GM18507 (cell line): ENCODE results near the gene MAML3.

Experiments used
- DNase-seq: peaks from one replicate; pipeline ENCODE4 v3.0.0; 2011; ENCODE audit warnings: low read depth; ENCODE audit not compliant: insufficient read length; ENCODE audit errors: extremely low spot score
- FAIRE-seq: peaks from 2 replicates; lab custom pipeline; 2011; peaks lifted over from hg19 to GRCh38; lab: Jason Lieb, UNC

MAML3 gene

DNA sequence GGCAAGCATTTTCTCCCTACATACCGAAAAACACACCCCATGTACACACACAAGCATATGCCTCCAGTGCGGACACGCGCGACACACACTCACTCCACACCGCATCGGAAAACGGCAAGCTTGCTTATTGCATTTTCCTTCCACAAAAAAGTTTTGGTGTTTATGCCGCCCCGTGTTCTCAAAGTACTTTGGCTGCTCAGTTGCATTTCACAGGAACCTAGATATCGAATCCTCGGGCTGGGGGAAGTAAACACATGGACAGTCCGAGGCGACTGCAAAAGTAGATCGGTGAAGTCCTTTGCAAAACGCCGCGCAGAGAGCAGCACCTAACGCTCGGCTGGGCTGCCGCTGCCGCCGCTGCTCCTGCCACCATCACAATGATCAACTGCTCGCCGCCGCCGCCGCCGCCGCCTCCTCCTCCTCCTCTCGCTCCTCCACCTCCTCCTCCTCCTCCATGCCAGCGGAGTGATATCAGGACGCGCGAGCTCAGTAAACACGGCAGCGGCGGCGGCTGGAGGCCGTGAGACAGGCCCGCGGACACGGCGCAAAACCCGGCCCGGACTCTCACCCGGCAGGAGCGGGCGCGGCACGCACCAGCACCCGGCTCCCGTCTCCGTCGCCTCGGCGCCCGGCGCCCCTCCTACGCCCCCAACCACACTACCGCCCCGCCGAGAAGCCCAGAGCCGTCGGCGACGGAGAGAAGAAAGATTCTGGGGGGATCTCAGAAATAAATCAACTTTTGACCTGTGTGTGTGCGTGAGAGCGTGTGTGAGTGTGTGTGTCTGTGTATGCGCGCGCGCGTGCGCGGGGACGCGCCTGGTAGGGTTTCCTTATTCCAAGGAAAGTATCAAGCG lies at the start of gene MAML3:
MAML3 (minus strand) TSS at position 467 of the 854 bp plus-strand sequence. CDS start 857 bp downstream, outside the sequence.
- no peak for DNase-seq
- FAIRE-seq = no peak

DNA sequence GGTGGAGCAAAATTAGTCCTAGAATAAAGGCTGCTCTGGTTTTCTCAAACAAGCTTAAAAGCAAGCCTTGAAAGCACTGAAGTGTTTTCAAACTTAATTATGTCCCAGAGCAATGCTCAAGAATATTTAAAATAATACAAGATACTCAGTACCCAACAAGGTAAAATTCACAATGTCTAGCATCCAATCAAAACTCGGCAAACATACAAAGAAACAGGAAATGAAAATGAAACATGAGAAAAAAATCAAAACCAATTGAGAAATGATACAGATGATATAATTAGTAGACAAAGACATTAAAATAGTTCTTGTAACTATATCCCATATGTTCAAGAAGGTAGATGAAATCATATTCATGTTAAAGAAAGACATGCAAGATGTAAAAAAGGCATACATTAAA lies 45.0 kb upstream of the MAML3 start:
- FAIRE-seq (no peak), DNase-seq (no peak)

DNA sequence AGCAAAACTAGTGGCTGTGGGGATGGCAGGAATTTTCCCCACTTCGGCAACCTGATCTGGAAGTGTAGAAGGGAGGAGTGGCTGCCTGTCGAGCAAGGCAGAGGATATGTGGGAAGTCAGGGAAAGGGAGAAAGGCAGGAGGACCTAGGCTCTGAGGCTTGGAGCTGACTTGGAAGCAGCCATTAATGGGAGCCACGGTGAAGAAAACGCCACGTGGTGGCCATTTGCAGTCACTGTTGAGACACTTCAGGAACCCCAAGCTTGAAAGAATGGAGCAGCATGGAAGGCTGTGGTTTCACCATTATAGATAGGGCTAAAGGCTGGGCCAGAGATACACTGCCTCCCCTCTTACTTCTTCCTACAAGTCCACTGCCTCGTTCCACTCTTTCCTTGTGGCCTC lies 41.8 kb upstream of the MAML3 start:
- DNase-seq (no peak), FAIRE-seq (no peak)

DNA sequence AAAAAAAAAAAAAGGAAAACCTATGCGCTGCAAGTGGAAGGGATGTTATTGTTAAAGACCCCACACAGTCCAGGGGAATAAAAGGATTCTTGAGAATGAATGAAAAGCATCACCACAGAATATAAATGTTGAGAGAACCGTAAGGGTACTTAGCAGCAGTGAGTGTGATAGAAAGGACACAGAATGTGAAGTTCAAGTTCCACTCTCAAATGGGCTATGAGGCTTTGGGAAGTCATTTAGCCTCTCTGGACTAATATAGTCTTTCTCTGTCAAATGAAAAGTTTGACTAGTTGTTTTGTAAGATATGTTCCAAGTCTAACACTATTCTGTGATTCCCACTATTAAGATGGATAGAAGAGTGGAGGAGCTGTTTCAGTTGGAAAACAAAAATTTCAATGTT lies 35.8 kb upstream of the MAML3 start:
- DNase-seq = no peak
- no peak for FAIRE-seq

DNA sequence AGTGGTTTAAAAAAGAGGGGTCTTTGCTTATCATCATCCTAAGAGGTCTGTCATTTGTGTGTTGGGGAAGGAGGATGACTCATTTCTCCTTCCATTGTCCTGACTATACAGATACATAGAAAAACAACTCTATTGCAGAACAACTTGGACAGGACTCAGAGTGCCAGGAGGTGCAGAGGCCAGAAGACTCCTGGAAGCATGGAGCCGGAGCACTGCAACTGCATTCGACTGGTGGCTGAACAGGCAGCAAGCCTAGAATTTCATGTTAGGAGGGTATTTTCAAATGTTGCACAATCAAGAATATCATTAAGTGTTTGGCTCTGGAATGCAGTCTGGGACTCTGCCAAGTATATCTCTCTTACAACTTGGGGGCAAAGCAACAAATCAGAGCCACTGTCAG lies 35.0 kb upstream of the MAML3 start:
- no peak for DNase-seq

DNA sequence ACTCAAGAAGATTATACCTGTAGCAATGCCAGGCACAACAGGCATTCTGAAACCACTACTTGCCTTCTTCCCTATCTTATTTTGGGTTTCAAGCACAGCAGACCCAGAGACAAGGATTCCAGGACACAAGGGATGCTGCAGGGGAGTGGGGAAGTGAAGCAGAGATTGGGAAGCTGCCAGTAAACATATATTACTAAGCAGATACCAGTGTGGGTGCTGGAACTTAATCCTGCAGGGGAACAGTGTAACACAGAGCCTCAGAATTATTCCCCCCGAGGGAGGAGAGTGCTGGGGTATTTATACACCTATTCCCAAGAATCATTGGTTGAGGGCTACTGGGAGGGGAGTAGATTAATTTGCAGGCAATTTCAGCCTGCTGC lies 33.3 kb upstream of the MAML3 start:
- no peak for FAIRE-seq
- no peak for DNase-seq

More for the DNA sequence above, 35.0 kb upstream of the MAML3 start:
- FAIRE-seq = no peak

DNA sequence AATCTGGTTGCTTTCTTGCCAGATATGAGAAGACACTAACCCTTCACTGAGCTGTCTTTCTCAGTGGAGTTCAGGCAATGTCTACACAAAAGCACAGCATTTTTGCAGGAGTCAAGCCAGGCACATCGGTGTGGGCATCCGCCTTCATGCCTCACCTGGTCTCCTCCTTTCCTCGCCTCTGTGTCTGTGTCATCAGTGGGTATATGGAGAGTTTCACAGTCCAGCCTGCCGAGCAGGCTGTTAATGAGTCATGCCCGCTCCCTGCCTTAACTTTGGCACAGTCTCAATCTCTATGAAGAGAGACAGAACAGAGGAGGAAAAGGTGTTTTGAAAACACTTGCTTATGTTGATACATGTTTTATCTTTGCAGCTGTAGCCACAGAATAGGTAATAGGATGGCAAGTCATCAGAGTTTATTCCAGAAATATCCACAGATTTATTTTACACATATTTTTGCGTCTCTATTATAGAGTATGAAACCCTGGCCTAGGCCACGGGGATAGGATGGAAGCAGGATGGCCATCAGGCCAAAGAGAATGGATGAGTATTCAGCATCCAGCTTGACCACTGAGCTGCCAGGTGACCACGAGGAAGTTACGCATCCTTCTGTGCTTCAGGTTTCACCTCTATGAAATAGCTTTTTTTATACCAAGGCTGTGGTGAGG lies 32.8 kb upstream of the MAML3 start:
- FAIRE-seq (no peak), DNase-seq (no peak)

DNA sequence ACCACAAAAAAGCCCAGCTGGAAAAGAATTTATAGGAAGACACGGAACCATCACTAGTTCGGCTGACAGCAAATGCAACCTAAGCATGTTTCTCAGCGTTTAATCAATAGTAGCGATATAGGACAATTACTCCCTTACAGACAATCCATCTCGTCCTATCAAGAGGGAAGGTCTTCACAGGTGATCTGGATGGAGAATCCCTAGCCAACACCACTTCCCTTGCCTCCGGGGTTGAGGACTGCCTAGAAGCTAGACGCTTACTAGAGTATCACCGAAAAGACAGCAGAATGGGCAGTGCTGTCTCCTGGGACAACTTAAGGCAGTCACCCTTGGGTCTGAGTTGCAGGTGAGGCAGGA lies 32.1 kb upstream of the MAML3 start:
- DNase-seq = no peak
- no peak for FAIRE-seq

DNA sequence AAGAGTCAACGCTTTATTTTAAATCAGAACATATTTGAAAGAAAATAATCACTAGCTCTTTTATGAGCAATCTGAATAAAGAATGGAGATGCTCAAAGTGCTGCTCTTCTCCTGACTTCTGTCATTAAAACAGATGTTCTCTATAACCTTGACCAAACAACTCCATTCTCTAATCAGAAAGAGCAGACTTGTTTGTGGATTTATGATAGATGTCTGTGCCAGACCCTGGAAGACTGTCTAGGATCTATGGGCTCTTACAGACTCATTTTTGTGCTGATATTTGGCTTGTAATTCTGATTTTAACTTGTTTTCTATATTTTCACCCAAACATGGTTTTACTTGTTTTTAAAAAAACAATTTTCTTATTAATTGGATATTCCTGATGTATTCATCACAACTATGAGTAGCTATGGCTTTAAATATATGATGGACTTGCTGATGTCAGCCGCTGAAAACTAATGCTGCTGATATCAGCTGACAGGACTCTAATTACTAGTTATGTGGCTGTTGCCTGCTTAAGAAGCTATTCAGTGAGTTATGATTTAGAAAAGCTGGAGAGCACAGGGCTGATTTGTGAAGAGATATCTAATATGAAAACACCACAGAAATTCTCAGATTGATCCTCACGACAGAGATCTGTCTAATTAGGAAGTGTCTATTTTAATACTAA lies 31.6 kb upstream of the MAML3 start:
- DNase-seq = no peak

DNA sequence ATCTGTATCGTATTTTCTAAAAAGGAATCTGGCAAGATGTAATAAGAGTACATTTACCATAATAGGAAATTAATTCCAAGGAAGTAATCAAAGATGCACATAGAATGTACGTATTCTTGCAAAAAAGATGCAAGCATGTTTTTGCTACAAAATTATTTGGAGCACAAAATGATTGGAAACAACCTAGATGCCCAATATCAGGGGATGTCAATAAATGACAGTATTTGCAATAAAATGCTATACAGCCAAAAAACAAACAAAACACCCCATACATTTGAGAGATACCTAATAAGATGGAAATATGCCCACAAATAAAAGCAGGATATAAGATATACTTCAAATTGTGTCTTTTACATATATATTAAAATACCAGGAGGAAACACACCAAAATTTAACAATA lies 29.3 kb upstream of the MAML3 start:
- DNase-seq (no peak), FAIRE-seq (no peak)

More for the DNA sequence above, 31.6 kb upstream of the MAML3 start:
- FAIRE-seq = no peak

DNA sequence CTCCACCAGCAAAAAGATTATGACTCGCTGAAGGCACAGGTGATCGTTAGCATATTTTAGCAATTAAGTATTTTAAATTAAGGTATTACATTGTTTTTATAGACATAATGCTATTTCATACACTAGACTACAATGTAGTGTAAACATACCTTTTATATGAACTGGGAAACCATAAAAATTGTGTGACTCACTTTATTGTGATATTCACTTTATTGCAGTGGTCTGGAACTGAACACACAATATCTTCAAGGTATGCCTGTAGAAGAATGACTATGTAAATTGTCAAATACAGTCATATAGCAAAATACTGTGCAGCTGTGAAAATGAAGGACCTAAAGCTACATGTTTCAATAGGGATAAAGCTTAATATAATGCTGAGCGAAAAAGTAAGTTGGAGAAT lies 26.6 kb upstream of the MAML3 start:
- FAIRE-seq = no peak
- no peak for DNase-seq

DNA sequence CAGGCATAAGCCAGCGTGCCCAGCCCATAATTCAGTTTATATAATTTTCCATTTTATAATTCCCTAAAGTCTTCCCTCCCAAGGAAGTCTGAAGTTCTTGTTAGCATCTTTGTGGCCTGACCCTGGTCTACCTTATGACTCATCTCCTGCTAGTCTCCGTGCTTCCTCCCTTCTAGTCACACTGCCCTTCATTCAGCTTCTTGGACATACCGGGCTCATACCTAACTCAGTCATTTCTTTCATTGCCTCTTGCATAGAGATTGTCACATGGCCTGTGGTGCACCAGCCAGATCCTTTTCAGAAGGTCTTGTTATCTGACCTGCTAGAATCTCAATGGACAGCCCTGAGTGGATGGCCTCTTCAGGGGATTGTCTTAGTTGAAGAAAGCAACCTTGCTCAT lies 22.8 kb upstream of the MAML3 start:
- FAIRE-seq (no peak), DNase-seq (no peak)

DNA sequence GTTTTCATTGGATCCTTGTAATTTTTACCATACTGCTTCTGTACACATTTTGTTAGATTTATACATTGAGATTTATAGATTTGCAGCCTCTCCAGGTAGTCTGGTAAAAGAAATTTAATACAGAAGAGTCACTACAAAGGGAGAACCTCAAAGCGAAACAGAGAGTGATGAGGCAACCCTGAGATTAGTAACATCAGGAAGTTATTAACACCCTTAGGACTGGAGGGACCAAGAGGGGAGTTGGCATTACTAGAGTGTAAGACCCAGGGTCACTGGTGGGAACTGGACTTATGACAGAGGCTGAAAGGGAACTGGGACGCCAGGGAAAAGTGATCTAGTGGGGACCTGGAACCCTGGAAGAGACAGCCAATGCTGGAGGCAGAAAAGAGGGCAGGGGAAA lies 20.6 kb upstream of the MAML3 start:
- FAIRE-seq (no peak), DNase-seq (no peak)

DNA sequence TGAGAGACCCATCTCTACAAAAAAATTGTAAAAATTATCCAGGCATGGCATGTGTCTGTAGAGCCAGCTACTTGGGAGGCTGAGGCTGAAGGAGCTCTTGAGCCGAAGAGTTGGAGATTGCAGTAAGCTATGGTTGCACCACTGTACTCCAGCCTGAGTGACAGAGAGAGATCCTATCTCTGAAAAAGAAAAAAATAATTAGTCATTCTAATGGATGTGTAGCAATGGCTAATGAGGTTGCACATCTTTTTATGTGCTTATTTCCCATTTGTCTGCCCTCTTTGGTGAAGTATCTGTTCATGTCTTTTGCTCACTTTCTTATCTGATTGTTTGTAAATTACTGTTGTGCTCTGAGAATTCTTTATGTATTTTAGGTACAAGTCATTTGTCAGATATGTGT lies 19.0 kb upstream of the MAML3 start:
- no peak for FAIRE-seq
- no peak for DNase-seq

DNA sequence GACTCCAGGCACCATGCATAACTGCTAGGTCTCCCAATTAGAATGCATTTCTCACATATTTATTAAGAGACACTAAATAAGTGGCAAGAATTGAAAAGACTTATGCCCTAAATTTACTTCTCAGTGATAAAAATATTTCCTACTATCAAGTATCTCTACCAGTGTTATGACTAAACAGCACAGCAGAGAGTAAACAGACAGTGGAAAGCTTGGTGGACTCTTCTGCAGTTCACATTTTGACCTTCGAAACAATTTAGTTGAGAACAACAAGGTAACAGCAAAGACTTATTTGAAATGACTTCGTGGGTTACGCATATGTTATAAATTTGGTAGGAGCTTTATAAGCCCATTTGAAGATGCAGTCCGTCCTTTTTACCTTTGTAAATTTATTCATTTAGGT lies 16.3 kb upstream of the MAML3 start:
- DNase-seq = no peak
- no peak for FAIRE-seq

DNA sequence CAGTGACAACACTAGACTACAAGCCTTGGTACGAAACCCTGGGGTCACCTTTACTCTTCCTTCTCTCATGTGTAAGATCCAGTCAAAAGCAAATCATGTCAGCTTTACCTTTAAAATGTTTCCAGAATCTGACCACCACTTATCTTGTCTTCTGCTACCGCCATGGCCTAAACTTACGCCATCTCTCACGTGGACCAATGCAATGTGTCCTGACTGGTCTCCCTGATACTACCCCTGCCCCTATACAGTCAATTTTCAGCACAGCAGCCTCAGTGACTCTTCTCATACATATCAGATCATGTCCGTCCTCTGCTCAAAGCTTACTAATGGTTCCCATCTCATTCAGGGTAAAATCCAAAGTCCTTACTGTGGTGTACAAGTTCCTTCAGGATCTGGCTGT lies 15.0 kb upstream of the MAML3 start:
- FAIRE-seq (no peak), DNase-seq (no peak)

DNA sequence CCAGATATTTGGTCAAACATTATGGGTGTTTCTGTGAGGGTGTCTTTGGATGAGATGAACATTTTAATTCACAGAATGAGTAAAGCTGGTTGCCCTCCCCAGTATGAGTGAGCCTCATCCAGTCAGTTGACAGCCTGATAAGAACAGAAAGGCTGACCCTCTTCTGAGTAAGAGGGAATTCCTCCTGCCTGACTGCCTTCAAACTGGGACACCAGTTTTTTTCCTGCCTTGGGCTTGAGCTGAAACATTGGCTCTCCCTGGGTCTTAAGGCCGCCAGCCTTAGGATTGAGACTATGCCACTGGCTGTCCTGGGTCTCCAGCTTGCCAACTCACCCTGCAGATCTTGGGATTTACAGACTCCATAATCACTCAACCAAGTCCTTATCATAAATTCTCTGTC lies 14.5 kb upstream of the MAML3 start:
- DNase-seq = no peak
- no peak for FAIRE-seq

DNA sequence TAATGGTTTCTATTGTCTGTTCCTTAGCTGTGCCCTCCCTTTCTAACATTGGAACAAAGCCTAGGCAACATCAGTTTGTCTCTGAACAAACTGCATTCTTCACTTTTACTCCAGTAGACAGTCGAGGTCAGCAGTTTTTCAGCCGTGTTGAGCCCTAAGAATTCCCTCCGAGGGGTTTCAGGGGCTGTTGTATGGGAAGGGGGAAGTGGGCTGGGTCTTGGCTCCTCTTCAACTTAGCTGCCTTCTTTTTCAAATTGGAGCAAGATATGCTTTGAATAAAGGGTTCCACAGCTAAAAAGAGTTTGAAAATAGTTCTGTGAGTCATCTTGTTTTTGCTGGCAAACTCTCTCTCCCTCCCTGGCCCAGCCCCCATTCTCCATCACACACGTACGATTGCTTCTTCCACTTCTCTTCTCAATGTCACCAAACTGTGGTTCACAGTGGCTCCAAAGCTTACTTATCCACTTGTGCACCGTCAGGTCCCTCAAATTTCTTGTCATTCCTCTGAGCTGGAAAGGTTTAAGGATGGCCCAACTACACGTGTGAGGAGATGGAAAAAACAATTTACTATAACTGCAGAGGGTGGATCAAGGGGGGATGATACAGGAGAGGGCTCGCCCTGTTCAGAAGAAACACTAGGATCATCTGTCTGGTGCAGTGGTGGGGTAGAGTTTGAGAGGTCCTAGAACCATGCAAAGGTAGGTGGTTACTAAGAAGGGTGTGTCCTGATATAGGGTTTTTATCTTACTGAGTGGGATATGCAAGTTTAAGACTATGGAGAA lies 9.2 kb upstream of the MAML3 start:
- DNase-seq = no peak
- no peak for FAIRE-seq

DNA sequence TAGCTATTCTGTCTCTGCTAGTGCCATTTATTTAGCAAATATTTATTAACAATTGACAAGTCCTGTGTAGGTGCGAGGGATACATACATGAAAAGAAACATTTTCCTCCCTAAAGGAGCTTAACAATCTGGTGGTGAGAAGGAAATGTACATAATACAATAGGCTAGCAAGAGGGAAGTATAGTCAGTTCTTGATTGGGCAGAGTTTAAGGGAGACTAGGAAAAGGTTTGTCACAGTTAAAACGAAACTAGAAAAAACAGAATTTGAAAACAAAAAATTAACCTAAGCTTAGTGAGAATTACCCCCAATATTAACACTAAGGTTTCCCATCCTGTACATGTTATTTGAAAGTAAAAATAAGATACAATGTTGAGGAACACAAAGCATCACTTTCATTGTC lies 8.6 kb upstream of the MAML3 start:
- no peak for FAIRE-seq
- DNase-seq = no peak
